NCI-H2196 (cell line): ENCODE data around the gene STAU1.
"Not testable (repeated sequence)": the region's sequence is repeated elsewhere in the genome, so short reads cannot be mapped to it uniquely, and the experiment has no call there.

Source experiments
- DNase-seq: peaks from one replicate; lab custom pipeline; 2025; ENCODE audit not compliant: unreplicated experiment; lab: John Stamatoyannopoulos, UW

STAU1 gene

GRCh38 chr20:49123982-49124381 lies 64.2 kb downstream of the STAU1 start:
- DNase-seq, result no peak

- no peak for DNase-seq
Measured at GRCh38 chr20:49122920-49123319, 65.2 kb downstream of the STAU1 start.

DNA sequence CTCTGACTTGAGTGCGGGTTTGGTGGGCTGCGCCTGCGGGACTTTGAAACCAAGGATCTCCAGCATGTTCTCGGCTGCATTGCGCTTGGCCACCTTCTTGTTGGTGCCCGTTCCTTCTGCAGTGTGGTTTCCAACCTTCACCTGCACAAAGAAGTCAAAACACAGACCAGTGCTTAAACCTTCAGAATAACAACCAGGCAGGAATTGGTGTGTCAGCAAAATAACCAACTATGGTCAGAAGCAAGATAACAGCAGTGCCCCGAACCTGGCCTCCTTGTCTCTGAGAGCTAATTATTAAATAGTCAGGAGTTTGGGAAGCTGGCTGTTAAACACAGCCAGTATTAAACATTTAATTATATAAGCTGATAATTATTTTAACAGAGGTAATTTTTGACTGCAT lies 68.1 kb downstream of the STAU1 start:
- no peak for DNase-seq

GRCh38 chr20:49118307-49118706 lies 69.8 kb downstream of the STAU1 start:
- DNase-seq, result no peak

DNA sequence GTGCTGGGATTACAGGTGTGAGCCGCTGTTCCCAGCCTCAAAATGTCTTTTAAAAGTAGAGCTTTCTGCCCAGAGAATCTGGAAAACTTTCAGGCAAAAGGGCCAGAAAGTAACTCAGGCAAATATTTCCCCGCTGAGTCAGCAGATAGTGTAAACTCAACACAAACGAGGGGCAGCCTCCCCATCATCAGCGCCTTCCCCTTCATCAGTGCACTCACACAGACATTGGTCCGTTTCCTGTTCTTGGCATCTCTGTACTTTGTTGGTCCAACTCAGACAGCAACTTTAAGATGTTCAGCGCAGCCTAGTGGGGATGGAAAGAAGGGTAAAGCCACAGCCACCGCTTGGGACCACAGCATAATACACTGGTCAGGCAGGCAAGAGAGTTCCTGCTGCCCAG lies 72.6 kb downstream of the STAU1 start:
- DNase-seq, result no peak

DNA sequence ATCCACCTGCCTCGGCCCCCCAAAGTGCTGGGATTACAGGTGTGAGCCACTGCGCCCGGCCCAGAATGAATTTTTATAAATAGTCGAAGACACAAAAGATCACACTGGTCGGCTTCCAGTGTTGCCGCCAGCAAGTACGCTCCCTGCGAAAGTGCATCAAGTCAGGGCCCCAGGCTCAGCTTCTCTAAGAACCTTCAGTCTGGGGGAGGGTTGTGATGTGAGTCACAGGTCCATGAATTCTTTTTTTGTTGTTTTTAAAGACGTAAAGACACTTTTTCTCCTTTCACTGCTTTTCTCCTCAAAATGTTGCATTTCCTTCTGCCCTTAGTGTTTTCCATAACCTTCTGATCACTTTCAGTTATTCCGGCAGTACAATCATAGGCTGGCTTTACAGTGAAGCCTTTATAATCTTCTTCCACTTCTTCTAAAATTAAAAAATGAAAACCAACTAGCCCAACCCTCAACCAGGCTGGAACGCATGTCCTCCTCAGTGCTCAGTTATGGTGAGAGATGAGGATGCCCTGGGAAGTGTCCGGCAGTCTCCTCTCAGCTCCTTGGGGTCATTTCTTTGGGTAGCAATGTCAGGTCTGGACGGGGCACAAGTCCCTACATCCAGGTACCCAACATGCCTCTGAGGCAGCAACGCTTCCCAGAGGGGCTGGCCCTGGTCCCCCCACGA lies 75.4 kb downstream of the STAU1 start:
- DNase-seq, result no peak

- no peak for DNase-seq
Measured at GRCh38 chr20:49110767-49111694, 77.1 kb downstream of the STAU1 start.

DNA sequence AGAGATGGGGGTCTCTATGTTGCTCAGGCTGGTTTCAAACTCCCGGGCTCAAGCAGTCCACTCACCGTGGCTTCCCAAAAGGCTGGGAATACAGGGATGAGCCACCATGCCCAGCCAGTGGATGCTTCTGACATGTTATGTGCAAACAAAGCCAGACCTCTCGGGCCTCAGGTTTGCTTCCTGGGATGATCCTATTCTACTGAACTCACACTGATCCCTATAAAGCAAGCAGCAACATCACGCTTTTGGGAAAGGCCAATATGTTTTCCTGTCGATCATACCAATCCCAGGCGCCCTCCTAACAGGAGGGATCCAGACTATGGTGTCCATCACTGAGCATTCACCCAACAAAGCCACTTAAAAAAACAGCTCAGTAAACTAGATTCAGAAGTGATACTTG lies 81.8 kb downstream of the STAU1 start:
- no peak for DNase-seq

- not testable (repeated sequence) for DNase-seq
Measured at GRCh38 chr20:49104979-49105547, 83.1 kb downstream of the STAU1 start.

DNA sequence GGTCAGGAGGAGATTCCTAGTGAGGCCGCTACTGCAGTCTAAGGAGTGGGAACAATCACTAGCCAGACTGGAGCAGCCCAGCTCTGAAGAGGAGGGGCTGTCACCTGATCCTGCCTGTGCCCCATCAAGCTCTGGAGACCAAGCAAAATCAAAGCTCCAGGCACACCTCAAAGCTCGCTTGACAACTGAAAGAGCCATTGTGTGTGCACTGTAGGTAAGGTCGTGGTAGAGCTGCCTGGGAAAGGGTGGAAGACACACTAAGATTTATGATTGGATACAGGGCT lies 83.8 kb downstream of the STAU1 start:
- DNase-seq, result no peak

DNA sequence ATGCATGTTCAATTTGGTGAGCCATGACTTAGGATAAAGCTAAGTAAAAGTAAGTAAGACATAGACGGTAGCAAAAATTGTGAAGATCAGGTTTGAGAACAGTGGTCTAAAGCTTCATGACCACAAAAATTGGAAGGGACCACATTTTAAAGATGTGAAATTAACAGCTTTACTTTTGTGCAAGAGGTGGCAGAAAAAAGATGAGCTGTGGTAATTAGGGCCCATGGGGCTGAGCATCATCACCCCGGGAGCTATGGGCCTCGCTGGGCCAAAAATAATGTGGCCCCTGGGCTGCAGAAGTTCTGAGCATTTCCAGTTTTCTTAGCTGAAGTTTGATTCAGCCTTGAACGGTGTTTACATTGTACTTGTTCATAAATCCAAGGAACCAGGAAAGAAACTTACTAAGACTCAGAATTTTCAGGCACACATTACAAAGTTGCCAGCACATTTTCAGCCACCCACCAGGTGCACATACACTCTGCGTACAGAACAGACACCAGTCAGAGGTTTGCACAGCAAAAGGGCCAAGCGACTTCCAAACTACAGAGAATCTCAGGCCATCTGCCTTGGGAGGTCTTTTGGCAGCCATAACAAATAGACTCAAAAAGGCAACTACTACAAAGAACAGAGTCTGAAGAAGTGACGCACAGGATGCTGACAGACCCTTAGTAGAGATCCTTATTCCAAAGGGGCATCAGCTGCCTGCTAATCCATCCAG lies 84.3 kb downstream of the STAU1 start:
- no peak for DNase-seq

GRCh38 chr20:49103019-49103418 lies 85.1 kb downstream of the STAU1 start:
- no peak for DNase-seq

DNA sequence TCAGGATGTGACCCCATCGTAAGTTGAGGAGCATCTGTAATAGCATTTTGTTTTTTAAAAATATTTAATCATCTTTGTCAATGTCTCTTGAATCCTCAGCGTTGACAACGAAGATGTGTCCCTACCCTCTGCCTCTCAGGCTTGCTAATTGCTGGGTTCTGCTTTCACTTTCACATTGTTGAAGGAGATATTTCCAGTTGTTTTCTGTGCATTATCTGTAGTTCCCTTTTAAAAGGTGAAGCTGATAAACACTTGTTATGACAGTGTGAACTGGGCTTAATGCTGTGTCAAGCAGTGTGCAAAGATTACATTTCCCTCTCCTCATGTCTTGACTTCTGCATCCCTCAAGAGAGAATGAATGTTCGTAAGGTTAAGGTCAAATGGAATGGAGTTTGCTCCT lies 87.2 kb downstream of the STAU1 start:
- DNase-seq, result no peak

- not testable (repeated sequence) for DNase-seq
Measured at GRCh38 chr20:49100292-49100691, 87.8 kb downstream of the STAU1 start.

DNA sequence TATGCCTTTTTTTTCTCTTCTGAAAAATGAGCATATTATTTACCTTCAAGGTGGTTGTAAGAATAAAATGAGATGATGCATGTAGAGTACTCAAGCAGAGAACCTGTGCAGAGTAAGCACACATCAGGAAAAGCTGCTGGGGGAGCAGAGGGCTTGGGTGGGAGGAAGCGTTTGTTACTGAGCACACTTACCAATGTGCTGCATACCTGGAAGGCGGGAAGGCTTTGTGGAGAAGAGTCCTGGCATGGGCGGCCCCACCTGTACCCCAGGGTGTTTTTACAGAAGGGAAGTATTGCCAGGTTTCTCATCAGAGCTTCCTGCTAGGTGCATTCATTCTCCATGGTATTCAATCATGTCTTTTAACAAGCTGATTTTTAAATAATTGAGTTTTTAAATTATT lies 89.1 kb downstream of the STAU1 start:
- DNase-seq, result no peak

DNA sequence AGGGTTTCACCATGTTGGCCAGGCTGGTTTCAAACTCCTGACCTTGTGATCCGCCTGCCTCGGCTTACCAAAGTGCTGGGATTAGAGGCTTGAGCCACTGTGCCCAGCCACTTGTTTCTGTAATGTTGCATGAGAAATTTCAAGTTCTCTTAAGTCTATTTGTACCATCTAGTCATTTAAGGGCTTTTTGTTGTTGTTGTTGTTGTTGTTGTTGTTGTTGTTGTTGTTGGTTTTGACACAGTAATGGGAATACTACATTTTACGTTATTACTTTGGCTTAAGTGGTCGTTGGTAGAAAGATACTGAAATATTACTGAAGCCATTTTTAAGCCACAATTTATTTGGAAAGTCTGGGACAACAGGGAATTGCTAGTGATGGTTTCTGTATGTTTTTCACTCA lies 90.0 kb downstream of the STAU1 start:
- no peak for DNase-seq

DNA sequence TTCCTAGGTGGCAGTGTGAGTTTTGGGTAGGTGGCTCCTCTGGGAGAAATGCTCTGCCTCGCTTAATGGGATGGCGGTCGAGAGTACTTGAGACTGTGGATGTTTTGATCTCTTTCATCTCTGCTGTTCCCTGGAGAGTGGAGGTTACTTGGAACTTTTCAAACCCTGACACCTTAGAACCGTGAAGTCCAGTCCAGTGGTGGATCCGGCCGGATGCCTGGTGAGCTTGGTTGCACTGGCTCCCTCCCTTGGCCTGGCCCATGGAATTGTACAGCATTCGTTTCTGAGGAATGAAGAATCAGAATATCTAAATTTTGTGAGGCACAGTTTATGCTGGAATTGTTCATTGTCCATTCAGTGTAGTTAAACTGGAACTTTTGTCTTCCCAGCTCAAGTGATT lies 91.0 kb downstream of the STAU1 start:
- no peak for DNase-seq

GRCh38 chr20:49096203-49096730 lies 91.9 kb downstream of the STAU1 start:
- DNase-seq, result no peak

DNA sequence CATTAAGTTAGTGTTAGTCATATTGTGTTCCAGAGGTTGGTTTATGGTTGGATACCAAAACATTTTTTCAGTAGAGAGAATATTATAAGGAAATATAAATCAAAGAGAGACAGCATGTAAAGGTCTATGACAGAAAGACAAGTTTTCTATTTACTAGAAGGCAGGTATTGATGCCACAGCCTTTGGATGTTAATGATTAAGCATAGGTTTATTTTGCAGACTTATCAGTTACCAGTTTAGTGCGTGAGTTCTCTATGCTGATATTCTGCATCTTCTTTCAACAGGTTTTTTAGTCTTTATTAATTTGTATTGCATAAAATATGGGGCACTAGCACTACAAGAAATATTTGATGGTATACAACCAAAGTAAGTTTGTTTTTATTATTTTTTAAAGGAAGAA lies 96.4 kb downstream of the STAU1 start:
- no peak for DNase-seq

DNA sequence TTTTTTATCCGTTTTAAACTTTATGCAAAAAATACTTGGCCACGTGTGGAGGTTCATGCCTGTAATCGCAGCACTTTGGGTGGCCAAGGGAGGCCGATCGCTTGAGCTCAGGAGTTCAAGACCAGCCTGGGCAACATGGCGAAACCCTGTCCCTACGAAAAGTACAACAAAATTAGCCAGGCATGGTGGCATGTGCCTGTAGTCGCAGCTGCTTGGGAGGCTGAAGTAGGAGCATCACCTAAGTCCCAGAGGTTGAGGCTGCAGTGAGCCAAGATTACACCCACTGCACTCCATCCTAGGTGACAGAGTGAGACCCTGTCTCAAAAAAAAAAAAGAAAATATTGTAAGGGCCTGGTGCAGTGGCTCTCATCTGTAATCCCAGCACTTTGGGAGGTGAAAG lies 97.0 kb downstream of the STAU1 start:
- no peak for DNase-seq

DNA sequence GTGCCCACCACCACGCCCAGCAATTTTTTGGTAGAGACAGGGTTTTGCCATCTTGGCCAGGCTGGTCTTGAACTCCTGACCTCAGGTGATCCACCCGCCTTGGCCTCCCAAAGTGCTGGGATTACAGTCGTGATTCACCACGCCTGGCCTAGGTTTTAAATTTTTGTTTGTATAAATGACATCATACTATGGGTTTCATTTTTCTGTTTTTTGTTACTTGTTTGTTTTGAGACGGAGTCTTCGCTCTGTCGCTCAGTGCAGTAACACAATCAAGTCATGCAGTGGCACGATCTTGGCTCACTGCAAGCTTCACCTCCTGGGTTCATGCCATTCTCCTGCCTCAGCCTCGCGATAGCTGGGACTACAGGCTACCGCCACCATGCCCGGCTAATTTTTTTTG lies 105.8 kb downstream of the STAU1 start:
- not testable (repeated sequence) for DNase-seq
